Measurements from ENCODE around the gene PRR20B. TPM values are rescaled to one million over a fixed set of nuclear protein-coding genes. Genes with fewer than 3 reads are reported as not detected.

Gene PRR20B
- total RNA-seq (2022; extraction: Qiagen RNA extraction) = not detected in 5 replicates

DNA sequence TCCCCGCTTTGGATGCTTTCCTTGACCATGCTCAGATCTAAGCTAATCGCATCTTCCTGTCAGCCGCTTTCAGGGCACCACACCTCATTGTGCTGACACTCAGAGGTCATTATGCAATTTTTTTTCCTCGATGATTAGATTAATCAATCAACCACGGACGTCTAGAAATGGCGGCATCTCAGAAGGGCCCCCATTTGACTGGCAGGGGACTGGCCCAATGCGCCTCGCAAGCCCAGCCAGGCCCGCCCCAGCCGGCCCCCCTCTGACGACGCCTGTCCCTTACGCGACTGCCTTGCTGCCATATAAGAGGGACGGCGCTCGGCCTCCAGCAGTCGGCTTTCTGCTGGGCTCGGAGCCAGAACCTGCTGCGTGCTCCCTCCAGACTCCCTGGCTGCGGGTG lies at the start of gene PRR20B:
Gene PRR20B (plus strand): TSS at position 301 of the 400 bp plus-strand sequence. CDS start 387 bp downstream, outside the sequence.

DNA sequence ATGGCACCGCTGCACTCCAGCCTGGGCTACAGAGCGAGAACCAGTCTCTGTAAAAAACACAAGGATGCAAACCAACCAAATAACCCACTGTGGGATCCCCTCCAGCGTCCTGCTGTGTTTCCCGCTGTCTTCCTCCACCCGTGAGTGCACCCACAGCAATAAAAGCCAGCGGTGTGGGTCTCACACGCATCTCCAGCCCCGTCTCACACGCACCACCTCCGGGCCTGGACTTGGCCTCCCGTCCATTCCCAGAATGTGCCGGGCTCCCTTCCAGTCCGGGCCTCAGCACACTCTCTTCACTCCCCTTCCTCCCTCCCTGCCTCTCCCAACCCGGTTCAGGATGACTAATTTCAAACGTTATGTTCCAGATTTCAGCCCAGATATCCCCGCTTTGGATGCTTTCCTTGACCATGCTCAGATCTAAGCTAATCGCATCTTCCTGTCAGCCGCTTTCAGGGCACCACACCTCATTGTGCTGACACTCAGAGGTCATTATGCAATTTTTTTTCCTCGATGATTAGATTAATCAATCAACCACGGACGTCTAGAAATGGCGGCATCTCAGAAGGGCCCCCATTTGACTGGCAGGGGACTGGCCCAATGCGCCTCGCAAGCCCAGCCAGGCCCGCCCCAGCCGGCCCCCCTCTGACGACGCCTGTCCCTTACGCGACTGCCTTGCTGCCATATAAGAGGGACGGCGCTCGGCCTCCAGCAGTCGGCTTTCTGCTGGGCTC lies 6.9 kb upstream of the PRR20B start, which contains the start of gene PRR20A:
Gene PRR20A (plus strand): TSS at position 684 of the 734 bp plus-strand sequence. CDS start 387 bp downstream, outside the sequence.

DNA sequence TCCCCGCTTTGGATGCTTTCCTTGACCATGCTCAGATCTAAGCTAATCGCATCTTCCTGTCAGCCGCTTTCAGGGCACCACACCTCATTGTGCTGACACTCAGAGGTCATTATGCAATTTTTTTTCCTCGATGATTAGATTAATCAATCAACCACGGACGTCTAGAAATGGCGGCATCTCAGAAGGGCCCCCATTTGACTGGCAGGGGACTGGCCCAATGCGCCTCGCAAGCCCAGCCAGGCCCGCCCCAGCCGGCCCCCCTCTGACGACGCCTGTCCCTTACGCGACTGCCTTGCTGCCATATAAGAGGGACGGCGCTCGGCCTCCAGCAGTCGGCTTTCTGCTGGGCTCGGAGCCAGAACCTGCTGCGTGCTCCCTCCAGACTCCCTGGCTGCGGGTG lies 6.5 kb downstream of the PRR20B start, which contains the start of gene PRR20C:
Gene PRR20C (plus strand): TSS at position 301 of the 400 bp plus-strand sequence. CDS start 387 bp downstream, outside the sequence.

DNA sequence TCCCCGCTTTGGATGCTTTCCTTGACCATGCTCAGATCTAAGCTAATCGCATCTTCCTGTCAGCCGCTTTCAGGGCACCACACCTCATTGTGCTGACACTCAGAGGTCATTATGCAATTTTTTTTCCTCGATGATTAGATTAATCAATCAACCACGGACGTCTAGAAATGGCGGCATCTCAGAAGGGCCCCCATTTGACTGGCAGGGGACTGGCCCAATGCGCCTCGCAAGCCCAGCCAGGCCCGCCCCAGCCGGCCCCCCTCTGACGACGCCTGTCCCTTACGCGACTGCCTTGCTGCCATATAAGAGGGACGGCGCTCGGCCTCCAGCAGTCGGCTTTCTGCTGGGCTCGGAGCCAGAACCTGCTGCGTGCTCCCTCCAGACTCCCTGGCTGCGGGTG lies 13.0 kb downstream of the PRR20B start, which contains the start of gene PRR20D:
Gene PRR20D (plus strand): TSS at position 301 of the 400 bp plus-strand sequence. CDS start 387 bp downstream, outside the sequence.

DNA sequence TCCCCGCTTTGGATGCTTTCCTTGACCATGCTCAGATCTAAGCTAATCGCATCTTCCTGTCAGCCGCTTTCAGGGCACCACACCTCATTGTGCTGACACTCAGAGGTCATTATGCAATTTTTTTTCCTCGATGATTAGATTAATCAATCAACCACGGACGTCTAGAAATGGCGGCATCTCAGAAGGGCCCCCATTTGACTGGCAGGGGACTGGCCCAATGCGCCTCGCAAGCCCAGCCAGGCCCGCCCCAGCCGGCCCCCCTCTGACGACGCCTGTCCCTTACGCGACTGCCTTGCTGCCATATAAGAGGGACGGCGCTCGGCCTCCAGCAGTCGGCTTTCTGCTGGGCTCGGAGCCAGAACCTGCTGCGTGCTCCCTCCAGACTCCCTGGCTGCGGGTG lies 19.6 kb downstream of the PRR20B start, which contains the start of gene PRR20E:
Gene PRR20E (plus strand): TSS at position 301 of the 400 bp plus-strand sequence. CDS start 387 bp downstream, outside the sequence.

Other genes starting within 250 kb of the PRR20B start
- gene PRR20A, start 6.6 kb upstream of the PRR20B start, total RNA-seq (2022; extraction: Qiagen RNA extraction) = not detected in 5 replicates
- not detected in 5 replicates for gene PRR20C, start 6.6 kb downstream of the PRR20B start, total RNA-seq (2022; extraction: Qiagen RNA extraction)
- gene PRR20D, start 13.1 kb downstream of the PRR20B start, total RNA-seq (2022; extraction: Qiagen RNA extraction) = not detected in 5 replicates
- gene PRR20E, start 19.7 kb downstream of the PRR20B start, total RNA-seq (2022; extraction: Qiagen RNA extraction) = not detected in 5 replicates

All from A549 treated with AZD2906 at 1 μM for 4 hours (cell line).